ENCODE results near the gene NUB1.

NUB1 gene

DNA sequence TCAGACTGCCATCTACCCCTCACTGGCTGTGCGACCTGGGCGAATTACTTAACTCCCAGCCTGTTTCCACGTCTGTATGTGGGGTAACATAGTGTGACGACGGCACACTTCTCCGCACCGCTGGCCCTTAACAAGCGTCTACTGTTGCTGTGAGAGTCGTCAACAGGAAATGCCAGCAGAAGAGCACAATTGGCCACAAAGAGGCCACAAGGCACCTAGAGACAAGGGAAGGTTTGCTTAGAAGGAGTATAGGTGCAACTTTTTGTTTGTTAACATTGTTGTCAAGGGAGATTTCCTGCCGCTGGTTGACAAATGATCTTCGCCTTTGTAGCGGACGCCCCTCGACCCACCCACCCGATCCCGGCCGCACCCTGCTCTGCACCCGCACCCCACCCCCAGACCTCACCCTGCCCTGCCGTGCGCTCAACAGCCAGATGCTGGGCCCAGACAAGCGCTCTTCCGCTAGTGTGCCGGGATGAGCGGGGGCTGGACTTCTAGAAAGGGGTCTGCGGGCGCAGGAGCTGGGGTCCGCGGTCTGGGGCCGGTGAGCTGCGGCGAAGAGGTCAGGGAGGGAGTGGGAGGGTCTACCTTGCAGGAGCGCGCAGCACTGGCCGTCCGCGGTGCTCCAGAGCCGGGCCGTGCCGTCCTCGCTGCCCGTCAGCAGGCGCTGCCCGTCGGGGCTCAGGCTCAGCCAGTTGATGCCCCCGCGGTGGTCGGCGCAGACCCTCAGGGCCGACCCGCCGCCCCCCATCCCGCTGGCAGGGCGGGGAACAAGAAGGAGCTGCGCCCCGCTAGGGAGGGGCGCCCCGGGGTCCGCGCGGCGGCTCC is 67.4 kb downstream of the NUB1 start:
- TF ChIP-seq FOXA1 (IDR thresholded peaks at IDR 0.05) (no peak), FOXM1 (IDR thresholded peaks at IDR 0.05; ENCODE audit: borderline replicate concordance) (no peak)
- ChIA-PET POLR2A (no interaction called here), CTCF (no interaction called here)
- no peak for DNase-seq (ENCODE audit: extremely low spot score)

DNA sequence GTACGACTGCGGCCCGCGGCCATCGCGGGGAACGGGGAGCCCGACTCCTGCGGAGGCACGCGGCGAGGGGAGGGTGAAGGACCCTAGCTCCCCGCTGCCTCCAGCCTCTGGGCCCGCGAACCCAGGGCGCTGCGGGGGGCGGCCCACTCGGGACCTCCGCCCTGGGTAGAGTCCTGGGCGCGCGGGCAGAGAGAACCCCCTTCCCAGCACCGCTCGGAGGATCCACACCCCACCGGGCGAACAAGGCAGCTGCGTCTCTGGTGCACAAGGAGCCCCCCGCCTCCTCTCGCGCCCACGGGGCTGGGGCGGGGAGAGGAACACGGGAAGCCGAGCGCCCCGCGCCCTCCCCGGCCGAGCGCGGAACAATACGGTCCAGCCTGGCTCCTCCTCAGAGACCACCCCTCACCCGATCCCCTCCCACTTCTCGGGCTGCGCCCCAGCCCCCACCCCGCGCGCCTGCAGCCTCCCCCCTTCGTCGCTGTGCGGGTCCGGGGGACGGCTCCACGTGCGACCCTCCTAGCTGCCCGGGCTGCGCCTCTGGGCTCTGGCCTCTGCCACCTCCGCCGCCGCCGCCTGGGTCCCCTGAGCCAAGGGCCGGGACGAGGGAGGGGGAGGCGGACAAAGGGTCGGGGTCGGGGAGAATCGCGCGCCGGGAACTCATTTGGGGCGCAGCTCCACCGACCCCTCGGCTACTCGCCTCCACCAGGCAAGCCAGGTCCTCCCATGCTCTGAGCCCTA is 68.2 kb downstream of the NUB1 start, which contains the start of gene WDR86:
Gene WDR86, minus strand, starts transcription at position 372 of the 738 bp plus-strand sequence. CDS start 449 bp downstream, outside the sequence.
- ChIA-PET CTCF (no interaction called here), POLR2A (no interaction called here)
- TF ChIP-seq TARDBP (IDR thresholded peaks at IDR 0.05): no peak
- no peak for TF ChIP-seq ARNT (IDR thresholded peaks at IDR 0.05)
- no peak for TF ChIP-seq FOXM1 (IDR thresholded peaks at IDR 0.05; ENCODE audit: borderline replicate concordance)
- no peak for TF ChIP-seq SUZ12 (IDR thresholded peaks at IDR 0.05)
- TF ChIP-seq ZNF384 (IDR thresholded peaks at IDR 0.05): no peak
- TF ChIP-seq CTBP1 (IDR thresholded peaks at IDR 0.05; ENCODE audit: borderline replicate concordance): no peak
- TF ChIP-seq, protein P1, sequence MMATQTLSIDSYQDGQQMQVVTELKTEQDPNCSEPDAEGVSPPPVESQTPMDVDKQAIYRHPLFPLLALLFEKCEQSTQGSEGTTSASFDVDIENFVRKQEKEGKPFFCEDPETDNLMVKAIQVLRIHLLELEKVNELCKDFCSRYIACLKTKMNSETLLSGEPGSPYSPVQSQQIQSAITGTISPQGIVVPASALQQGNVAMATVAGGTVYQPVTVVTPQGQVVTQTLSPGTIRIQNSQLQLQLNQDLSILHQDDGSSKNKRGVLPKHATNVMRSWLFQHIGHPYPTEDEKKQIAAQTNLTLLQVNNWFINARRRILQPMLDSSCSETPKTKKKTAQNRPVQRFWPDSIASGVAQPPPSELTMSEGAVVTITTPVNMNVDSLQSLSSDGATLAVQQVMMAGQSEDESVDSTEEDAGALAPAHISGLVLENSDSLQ (IDR thresholded peaks at IDR 0.05): no peak
- TF ChIP-seq LEF1 (IDR thresholded peaks at IDR 0.05; ENCODE audit: borderline replicate concordance): no peak
- no peak for TF ChIP-seq L3MBTL2 (conservative IDR thresholded peaks at IDR 0.05)
- TF ChIP-seq SP1 (IDR thresholded peaks at IDR 0.05): no peak
- no peak for TF ChIP-seq BHLHE40 (IDR thresholded peaks at IDR 0.05; ENCODE audit: borderline replicate concordance)
- no peak for TF ChIP-seq FOXK2 (IDR thresholded peaks at IDR 0.05)
- TF ChIP-seq FOXA1 (IDR thresholded peaks at IDR 0.05): no peak
- TF ChIP-seq ELF4 (IDR thresholded peaks at IDR 0.05): no peak
- DNase-seq (ENCODE audit: extremely low spot score): no peak

DNA sequence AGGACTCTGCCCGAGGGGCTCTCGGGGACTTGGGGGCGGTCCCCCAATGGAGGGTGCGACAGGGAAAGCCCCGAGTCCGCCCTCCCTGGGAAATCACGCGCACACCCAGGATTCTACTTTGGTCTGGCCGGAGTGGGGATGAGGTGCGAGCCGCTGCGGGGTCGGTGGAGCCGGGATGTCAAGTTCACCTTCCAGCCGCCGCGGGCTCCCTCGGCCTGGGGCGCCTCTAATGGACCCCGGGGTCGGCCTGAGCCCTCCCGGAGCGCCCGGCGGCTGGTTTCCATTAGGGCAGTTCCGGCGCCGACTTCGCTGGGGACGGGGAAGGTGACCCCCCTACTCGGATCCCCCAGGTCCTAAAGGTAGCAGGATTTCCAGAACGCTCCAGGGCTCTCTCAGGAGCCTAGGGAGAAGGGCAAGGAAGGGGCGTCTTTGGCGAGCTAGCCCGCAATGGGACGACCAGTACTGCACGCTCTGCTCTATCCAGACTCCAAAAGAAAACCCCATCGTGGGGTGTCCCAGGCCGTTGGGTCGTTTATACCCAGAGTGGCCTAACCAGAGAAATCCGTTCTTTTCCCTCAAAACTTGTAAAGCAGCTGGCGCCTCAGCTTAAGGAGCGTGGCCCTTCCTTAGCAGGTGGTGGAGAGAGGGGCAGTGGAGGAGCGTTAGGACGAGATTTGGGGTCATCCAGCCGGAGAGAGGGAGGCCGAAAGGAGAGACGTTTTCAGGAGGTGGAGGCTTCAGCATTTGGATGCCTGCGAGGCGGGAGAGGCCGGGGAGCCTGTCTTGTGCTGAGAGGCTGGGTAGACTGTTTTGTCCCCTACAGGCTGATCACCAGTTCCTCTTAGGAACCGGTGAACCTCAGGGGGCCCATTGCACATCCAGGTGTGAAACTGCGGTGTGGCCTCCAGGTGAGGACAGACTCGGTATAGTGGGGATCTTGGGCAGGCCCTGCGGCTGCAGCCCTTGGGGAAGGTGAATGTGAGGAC is 69.1 kb downstream of the NUB1 start:
- POLR2A ChIA-PET: no interaction called here
- no peak for DNase-seq (ENCODE audit: extremely low spot score)

DNA sequence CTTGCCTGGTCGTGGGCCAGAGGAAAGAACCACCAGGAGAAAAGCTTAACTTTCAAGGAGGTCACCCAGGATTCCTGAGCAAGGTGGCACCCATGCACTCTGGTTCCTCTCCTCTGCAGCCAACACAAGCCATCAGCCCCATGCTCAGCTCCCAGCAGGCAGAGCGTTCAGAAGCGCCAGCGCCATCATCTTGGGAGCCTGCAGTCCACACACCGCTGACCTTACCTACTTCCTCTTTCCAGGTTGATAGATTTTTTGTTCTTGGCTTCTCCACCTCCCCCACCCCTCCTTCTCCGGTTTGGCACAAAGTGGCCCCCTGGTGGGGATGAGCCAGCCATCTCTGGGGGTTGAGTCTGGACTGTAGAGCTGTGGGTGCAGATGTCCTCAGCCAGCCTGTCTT is 69.9 kb downstream of the NUB1 start:
- DNase-seq (ENCODE audit: extremely low spot score): no peak
- ChIA-PET CTCF (interaction anchor here (0.6 kb wide), 1 partner anchor 386 kb away, joined by 4 read pairs; no protein-coding TSS in a partner anchor), POLR2A (no interaction called here)
- TF ChIP-seq SP1 (IDR thresholded peaks at IDR 0.05) (no peak), FOXA1 (IDR thresholded peaks at IDR 0.05) (no peak), ARNT (IDR thresholded peaks at IDR 0.05) (no peak), NFRKB (IDR thresholded peaks at IDR 0.05) (no peak), LEF1 (IDR thresholded peaks at IDR 0.05; ENCODE audit: borderline replicate concordance) (no peak), BHLHE40 (IDR thresholded peaks at IDR 0.05; ENCODE audit: borderline replicate concordance) (no peak), L3MBTL2 (conservative IDR thresholded peaks at IDR 0.05) (no peak), ZNF384 (IDR thresholded peaks at IDR 0.05) (no peak)

More for the DNA sequence above, 69.1 kb downstream of the NUB1 start:
- TF ChIP-seq ELF4 (IDR thresholded peaks at IDR 0.05): no peak
- CTCF ChIA-PET: no interaction called here

DNA sequence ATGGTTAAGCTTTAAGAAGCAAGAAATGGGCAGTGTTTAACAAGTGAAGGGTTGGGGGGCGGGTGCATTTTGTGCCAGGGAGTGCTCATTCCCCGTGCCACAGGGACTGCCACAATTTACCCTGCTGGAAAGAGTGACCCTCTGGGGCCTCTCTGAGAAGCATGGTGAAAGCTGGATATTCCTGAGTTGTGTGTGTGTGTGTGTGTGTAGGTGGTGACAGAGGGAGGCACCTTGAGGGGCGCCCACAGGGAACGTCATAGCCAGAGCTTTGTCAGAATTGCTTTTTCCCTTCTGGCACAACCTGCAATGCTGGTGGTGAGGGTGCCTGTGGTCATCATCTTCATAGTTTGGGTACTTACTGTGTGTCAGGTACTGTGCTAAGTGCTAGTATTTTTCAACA is 70.7 kb downstream of the NUB1 start:
- DNase-seq (ENCODE audit: extremely low spot score): no peak
- POLR2A ChIA-PET: no interaction called here
- TF ChIP-seq BHLHE40 (IDR thresholded peaks at IDR 0.05; ENCODE audit: borderline replicate concordance) (no peak), CTBP1 (IDR thresholded peaks at IDR 0.05; ENCODE audit: borderline replicate concordance) (no peak)
- CTCF ChIA-PET: no interaction called here

DNA sequence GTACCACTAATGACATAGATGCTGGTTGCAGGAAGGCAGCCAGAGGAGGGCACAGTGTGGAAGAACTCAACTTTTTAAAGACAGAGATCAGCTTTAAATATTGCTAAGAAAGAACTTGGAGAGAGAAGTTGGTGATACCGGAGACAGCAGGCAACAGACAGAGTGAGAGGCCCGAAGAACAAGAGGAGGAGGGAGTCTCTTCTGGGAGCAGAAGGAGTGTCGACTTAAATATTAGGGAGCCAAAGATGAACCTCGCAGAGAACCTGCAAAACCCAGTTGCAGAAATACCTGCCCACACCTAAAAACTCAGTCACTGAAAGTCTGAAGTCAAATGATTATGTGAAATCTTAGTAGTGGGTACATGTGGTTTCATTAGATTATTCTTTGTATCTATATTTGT is 71.6 kb downstream of the NUB1 start:
- DNase-seq (ENCODE audit: extremely low spot score): no peak
- ChIA-PET POLR2A (no interaction called here), CTCF (no interaction called here)
- TF ChIP-seq FOXM1 (IDR thresholded peaks at IDR 0.05; ENCODE audit: borderline replicate concordance): no peak
- TF ChIP-seq NFRKB (IDR thresholded peaks at IDR 0.05): no peak
- no peak for TF ChIP-seq ZNF384 (IDR thresholded peaks at IDR 0.05)
- no peak for TF ChIP-seq SP1 (IDR thresholded peaks at IDR 0.05)
- TF ChIP-seq CTBP1 (IDR thresholded peaks at IDR 0.05; ENCODE audit: borderline replicate concordance): no peak
- no peak for TF ChIP-seq HDGF (IDR thresholded peaks at IDR 0.05; ENCODE audit: borderline replicate concordance)
- TF ChIP-seq ARNT (IDR thresholded peaks at IDR 0.05): no peak
- no peak for TF ChIP-seq ELF4 (IDR thresholded peaks at IDR 0.05)
- no peak for TF ChIP-seq FOXA1 (IDR thresholded peaks at IDR 0.05)
- TF ChIP-seq TARDBP (IDR thresholded peaks at IDR 0.05): no peak
- TF ChIP-seq L3MBTL2 (conservative IDR thresholded peaks at IDR 0.05): no peak

DNA sequence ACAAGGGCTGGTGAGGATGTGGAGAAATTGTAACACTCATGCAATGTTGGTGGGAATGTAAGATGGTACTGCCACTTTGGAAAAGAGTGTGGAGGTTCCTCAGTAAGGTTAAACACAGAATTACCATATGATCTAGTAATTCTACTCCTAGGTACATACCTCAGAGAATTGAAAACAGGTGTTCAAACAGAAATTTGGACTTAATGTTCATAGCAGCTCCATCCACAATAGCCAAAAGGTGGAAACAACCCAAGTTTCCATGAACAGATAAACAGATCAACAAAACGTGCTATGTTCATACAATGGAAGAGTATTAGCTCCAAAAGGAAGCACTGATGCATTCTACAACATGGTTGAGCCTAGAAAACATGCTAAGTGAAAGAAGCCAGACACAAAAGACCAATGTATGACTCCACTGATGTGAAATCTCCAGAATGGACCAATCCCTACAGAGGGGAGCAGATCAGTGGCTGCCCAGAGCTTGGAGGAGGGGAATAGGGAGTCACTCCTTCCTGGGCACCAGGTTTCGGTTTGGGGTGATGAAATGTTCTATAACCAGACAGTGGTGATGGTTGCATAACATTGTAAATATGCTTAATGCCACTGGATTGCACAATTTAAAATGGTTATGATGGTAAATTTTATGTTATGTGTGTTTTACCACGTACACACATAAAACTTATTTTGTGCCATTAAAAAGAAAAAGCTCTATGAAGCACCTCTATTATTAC is 73.9 kb downstream of the NUB1 start:
- TF ChIP-seq FOXM1 (IDR thresholded peaks at IDR 0.05; ENCODE audit: borderline replicate concordance) (no peak), ELF4 (IDR thresholded peaks at IDR 0.05) (no peak), SP1 (IDR thresholded peaks at IDR 0.05) (no peak), NFRKB (IDR thresholded peaks at IDR 0.05) (no peak), LEF1 (IDR thresholded peaks at IDR 0.05; ENCODE audit: borderline replicate concordance) (no peak), FOXK2 (IDR thresholded peaks at IDR 0.05) (no peak), CTBP1 (IDR thresholded peaks at IDR 0.05; ENCODE audit: borderline replicate concordance) (no peak), TARDBP (IDR thresholded peaks at IDR 0.05) (no peak), L3MBTL2 (conservative IDR thresholded peaks at IDR 0.05) (no peak), BHLHE40 (IDR thresholded peaks at IDR 0.05; ENCODE audit: borderline replicate concordance) (no peak)
- TF ChIP-seq, protein P1 (IDR thresholded peaks at IDR 0.05): no peak
- DNase-seq (ENCODE audit: extremely low spot score): no peak
- POLR2A ChIA-PET: no interaction called here
- CTCF ChIA-PET: no interaction called here

Measured in HEK293T (cell line).